GM18498 (cell line): Measurements from ENCODE around the gene ACSL5.

Source experiments
- ATAC-seq: cut with Tn5 transposase; IDR thresholded peaks from one replicate; pipeline ENCODE4 v1.9.1; 2021; ENCODE audit warnings: mild to moderate bottlenecking, moderate library complexity; ENCODE audit not compliant: unreplicated experiment

The ACSL5 gene

GRCh38 chr10:112373912-112374338, at the start of gene ACSL5:
Gene ACSL5 (plus strand): TSS chr10:112374116. CDS start chr10:112394947, 20,831 bp downstream.
- ATAC-seq: no peak

- ATAC-seq: no peak
Observed at GRCh38 chr10:112327678-112328077, 46.2 kb upstream of the ACSL5 start.

- no peak for ATAC-seq
Observed at GRCh38 chr10:112330162-112330561, 43.8 kb upstream of the ACSL5 start.

GRCh38 chr10:112330607-112331160, 43.2 kb upstream of the ACSL5 start:
- no peak for ATAC-seq

GRCh38 chr10:112332022-112332421, 41.9 kb upstream of the ACSL5 start:
- no peak for ATAC-seq

GRCh38 chr10:112332509-112333228, 41.2 kb upstream of the ACSL5 start:
- no peak for ATAC-seq

GRCh38 chr10:112333452-112333851, 40.5 kb upstream of the ACSL5 start:
- ATAC-seq: no peak

GRCh38 chr10:112335111-112335867, 38.6 kb upstream of the ACSL5 start:
- no peak for ATAC-seq

- ATAC-seq: no peak
Observed at GRCh38 chr10:112335868-112336265, 38.0 kb upstream of the ACSL5 start.

- ATAC-seq: no peak
Observed at GRCh38 chr10:112336556-112337201, 37.2 kb upstream of the ACSL5 start.

GRCh38 chr10:112338957-112339356, 35.0 kb upstream of the ACSL5 start:
- ATAC-seq: no peak

GRCh38 chr10:112340601-112341000, 33.3 kb upstream of the ACSL5 start:
- ATAC-seq: no peak

GRCh38 chr10:112343056-112343806, 30.7 kb upstream of the ACSL5 start:
- ATAC-seq: no peak

GRCh38 chr10:112344261-112344660, 29.7 kb upstream of the ACSL5 start:
- no peak for ATAC-seq

GRCh38 chr10:112345202-112345601, 28.7 kb upstream of the ACSL5 start:
- no peak for ATAC-seq

GRCh38 chr10:112345743-112346142, 28.2 kb upstream of the ACSL5 start:
- ATAC-seq: no peak

- no peak for ATAC-seq
Observed at GRCh38 chr10:112346774-112347173, 27.1 kb upstream of the ACSL5 start.

- ATAC-seq: no peak
Observed at GRCh38 chr10:112347709-112348671, 25.9 kb upstream of the ACSL5 start.

GRCh38 chr10:112348759-112349158, 25.2 kb upstream of the ACSL5 start:
- no peak for ATAC-seq
